HG03060 (cell line): ENCODE results near the gene WDR73.

Source experiments
- ATAC-seq: cut with Tn5 transposase; IDR thresholded peaks from one replicate; pipeline ENCODE4 v1.9.1; 2021; ENCODE audit warnings: low read depth, moderate number of reproducible peaks; ENCODE audit not compliant: unreplicated experiment

WDR73 gene

GRCh38 chr15:84591815-84592214 lies 62.3 kb downstream of the WDR73 start:
- ATAC-seq = no peak

GRCh38 chr15:84590406-84590805 lies 63.7 kb downstream of the WDR73 start:
- ATAC-seq = no peak
